Testis (tissue), 2 donors: ENCODE results near the gene CLIP1.

Experiments used
- POLR2A ChIP-seq: fragments of 450-650 bp; IDR thresholded peaks from one replicate; pipeline ENCODE4 v1.6.1; 2017; ENCODE audit warnings: antibody characterized with exemption, mild to moderate bottlenecking, moderate library complexity
- TF ChIP-seq, protein P1 (sequence below), 3 experiments: fragments of 450-650 bp in 2 of 3; fragments of 200-600 bp in 1 of 3; sonication (generic) in 1 of 3; IDR thresholded peaks; one replicate each; pipeline ENCODE4 v1.5.1; 2016 to 2019; ENCODE audit warnings: antibody characterized with exemption in 3 of 3, mild to moderate bottlenecking in 2 of 3, moderate library complexity in 1 of 3

- TF ChIP-seq, protein P1, sequence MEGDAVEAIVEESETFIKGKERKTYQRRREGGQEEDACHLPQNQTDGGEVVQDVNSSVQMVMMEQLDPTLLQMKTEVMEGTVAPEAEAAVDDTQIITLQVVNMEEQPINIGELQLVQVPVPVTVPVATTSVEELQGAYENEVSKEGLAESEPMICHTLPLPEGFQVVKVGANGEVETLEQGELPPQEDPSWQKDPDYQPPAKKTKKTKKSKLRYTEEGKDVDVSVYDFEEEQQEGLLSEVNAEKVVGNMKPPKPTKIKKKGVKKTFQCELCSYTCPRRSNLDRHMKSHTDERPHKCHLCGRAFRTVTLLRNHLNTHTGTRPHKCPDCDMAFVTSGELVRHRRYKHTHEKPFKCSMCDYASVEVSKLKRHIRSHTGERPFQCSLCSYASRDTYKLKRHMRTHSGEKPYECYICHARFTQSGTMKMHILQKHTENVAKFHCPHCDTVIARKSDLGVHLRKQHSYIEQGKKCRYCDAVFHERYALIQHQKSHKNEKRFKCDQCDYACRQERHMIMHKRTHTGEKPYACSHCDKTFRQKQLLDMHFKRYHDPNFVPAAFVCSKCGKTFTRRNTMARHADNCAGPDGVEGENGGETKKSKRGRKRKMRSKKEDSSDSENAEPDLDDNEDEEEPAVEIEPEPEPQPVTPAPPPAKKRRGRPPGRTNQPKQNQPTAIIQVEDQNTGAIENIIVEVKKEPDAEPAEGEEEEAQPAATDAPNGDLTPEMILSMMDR (IDR thresholded peaks at IDR 0.05): no peak
- TF ChIP-seq POLR2A: no peak
These were observed 30.1 kb downstream of the CLIP1 start for GRCh38 chr12:122392411-122392810.
